GM23338 (cell line): Measurements from ENCODE around the gene SYNE2. TPM values are rescaled to one million over a fixed set of nuclear protein-coding genes. Genes with fewer than 3 reads are reported as not detected.

Experiments
- ATAC-seq: fragments of 200-7000 bp; cut with Tn5 transposase; 3 replicates; pipeline ENCODE4 v1.9.1; 2020
- DNase-seq: peaks from one replicate; pipeline ENCODE4 v3.0.0-alpha.2; 2015; ENCODE audit warnings: low spot score
- H2AFZ ChIP-seq: fragments of 200-600 bp; sonication (generic); 2 replicates; pipeline ENCODE4 v1.8.0; 2016; ENCODE audit warnings: antibody characterized with exemption, mild to moderate bottlenecking, moderate library complexity
- H3F3A ChIP-seq: fragments of 200-600 bp; sonication (generic); replicated peaks from 2 replicates; pipeline ENCODE4 v1.8.0; 2017; ENCODE audit warnings: antibody characterized with exemption, mixed run types, low read depth
- H3K27ac ChIP-seq: fragments of 200-600 bp; sonication (generic); 2 replicates; pipeline ENCODE4 v1.6.1; 2016; ENCODE audit warnings: low read depth
- H3K27me3 ChIP-seq: fragments of 200-600 bp; sonication (generic); 2 replicates; pipeline ENCODE4 v1.8.0; 2016; ENCODE audit warnings: mild to moderate bottlenecking, mixed run types, moderate library complexity; ENCODE audit not compliant: insufficient read depth
- H3K36me3 ChIP-seq: fragments of 200-600 bp; sonication (generic); 2 replicates; pipeline ENCODE4 v1.8.0; 2016; ENCODE audit warnings: mild to moderate bottlenecking; ENCODE audit not compliant: insufficient read depth
- H3K4me1 ChIP-seq: fragments of 200-600 bp; sonication (generic); 2 replicates; pipeline ENCODE4 v1.8.0; 2016; ENCODE audit warnings: mild to moderate bottlenecking, moderate library complexity; ENCODE audit not compliant: insufficient read depth
- H3K4me2 ChIP-seq: fragments of 200-600 bp; sonication (generic); 2 replicates; pipeline ENCODE4 v1.7.1; 2017; ENCODE audit warnings: mixed run types
- H3K4me3 ChIP-seq: fragments of 200-600 bp; sonication (generic); 2 replicates; pipeline ENCODE4 v1.6.1; 2016; ENCODE audit warnings: mixed run types
- H3K79me2 ChIP-seq: fragments of 200-600 bp; sonication (generic); replicated peaks from 2 replicates; pipeline ENCODE4 v1.8.0; 2017; ENCODE audit warnings: mild to moderate bottlenecking; ENCODE audit not compliant: insufficient read depth
- H3K9me2 ChIP-seq: fragments of 200-600 bp; sonication (generic); 2 replicates; pipeline ENCODE4 v1.8.0; 2017; ENCODE audit not compliant: insufficient read depth
- H4K20me1 ChIP-seq: fragments of 200-600 bp; sonication (generic); replicated peaks from 2 replicates; pipeline ENCODE4 v1.8.0; 2017; ENCODE audit warnings: mild to moderate bottlenecking; ENCODE audit not compliant: insufficient read depth
- H3K27ac Mint-ChIP-seq: 2 replicates; pipeline ENCODE4 v1.8.0; 2020; ENCODE audit warnings: inconsistent platforms, mild to moderate bottlenecking, moderate library complexity, mixed read lengths
- H3K27me3 Mint-ChIP-seq: 3 replicates; pipeline ENCODE4 v1.8.0; 2022; ENCODE audit warnings: low read depth, mild to moderate bottlenecking, moderate library complexity, mixed read lengths, inconsistent platforms; ENCODE audit not compliant: insufficient read depth, poor library complexity
- H3K36me3 Mint-ChIP-seq: 3 replicates; pipeline ENCODE4 v1.8.0; 2021; ENCODE audit warnings: low read depth, mild to moderate bottlenecking, inconsistent platforms, moderate library complexity, mixed read lengths
- H3K4me1 Mint-ChIP-seq: 3 replicates; pipeline ENCODE4 v1.8.0; 2020; ENCODE audit warnings: mild to moderate bottlenecking, inconsistent platforms, mixed read lengths
- H3K4me3 Mint-ChIP-seq: 3 replicates; pipeline ENCODE4 v1.8.0; 2021; ENCODE audit warnings: moderate library complexity, mild to moderate bottlenecking, inconsistent platforms, mixed read lengths
- H3K9me3 Mint-ChIP-seq: 3 replicates; pipeline ENCODE4 v1.8.0; 2020; ENCODE audit warnings: moderate library complexity, mild to moderate bottlenecking, inconsistent platforms, mixed read lengths
- CREB1 ChIP-seq: fragments of 250-450 bp; sonication (Bioruptor Pico); IDR thresholded peaks from 2 replicates; pipeline ENCODE4 v1.5.0; 2020; ENCODE audit warnings: low read depth, mild to moderate bottlenecking, moderate library complexity
- CTCF ChIP-seq, 2 experiments: fragments of 200-600 bp in 1 of 2; sonication (generic) in 1 of 2; conservative IDR thresholded peaks; 2 replicates each; pipeline versions ENCODE4 v1.5.1 to v1.6.1; 2016 to 2017; ENCODE audit warnings: antibody characterized with exemption in 2 of 2, low read depth in 2 of 2, mild to moderate bottlenecking in 2 of 2, moderate library complexity in 1 of 2
- ETS1 ChIP-seq: IDR thresholded peaks from 2 replicates; pipeline ENCODE4 v1.6.1; 2016; ENCODE audit warnings: antibody characterized with exemption
- EZH2 ChIP-seq: fragments of 200-600 bp; sonication (generic); IDR thresholded peaks from one replicate; pipeline ENCODE4 v1.8.0; 2017; ENCODE audit warnings: antibody characterized with exemption, mild to moderate bottlenecking, low read depth; ENCODE audit not compliant: unreplicated experiment
- EZH2phosphoT487 ChIP-seq: fragments of 200-600 bp; sonication (generic); IDR thresholded peaks from one replicate; pipeline ENCODE4 v1.8.1; 2018; ENCODE audit warnings: antibody characterized with exemption; ENCODE audit not compliant: unreplicated experiment
- JUNB ChIP-seq: IDR thresholded peaks from one replicate; pipeline ENCODE4 v1.6.1; 2016; ENCODE audit warnings: antibody characterized with exemption; ENCODE audit not compliant: unreplicated experiment
- POLR2AphosphoS5 ChIP-seq: IDR thresholded peaks from 2 replicates; pipeline ENCODE4 v1.6.1; 2016; ENCODE audit warnings: antibody characterized with exemption, low read depth
- REST ChIP-seq: IDR thresholded peaks from one replicate; pipeline ENCODE4 v1.6.1; 2018; ENCODE audit warnings: antibody characterized with exemption; ENCODE audit not compliant: unreplicated experiment
- ZNF114 ChIP-seq: fragments of 250-450 bp; sonication (Bioruptor Pico); IDR thresholded peaks from 2 replicates; pipeline ENCODE4 v1.5.0; 2020; ENCODE audit warnings: mild to moderate bottlenecking, moderate library complexity
- polyA plus RNA-seq: library from polyadenylated mRNA; unstranded; fragments of >200 nt; fragmentation: Nextera tagmentation; extraction: Ambion mirVana; gene quantifications from 2 replicates; pipeline ENCODE4 v1.2.1, GENCODE V29; 2016
- total RNA-seq: library from RNA; depleted of rRNA; stranded (reverse); fragments of >200 nt; shearing (Covaris generic); gene quantifications from 2 replicates; pipeline ENCODE4 v1.2.3, GENCODE V29; 2014

The SYNE2 gene
- total and polyA plus RNA-seq, 2 experiments from 2014 or later, result 34.3 to 86.5 TPM

- Histone ChIP-seq H3K36me3 (no peaks in the 10 kb centered on the region), H3K4me2 (no peak overlapping the region), H3F3A (no peaks in the 10 kb centered on the region), H3K4me3 (no peak overlapping the region), H3K27ac (no peak overlapping the region), H3K27me3 (no peaks in the 10 kb centered on the region), H2AFZ (no peak overlapping the region), H3K4me1 (peaks cover 13% of the 10 kb centered on the region), H3K9me2 (no peaks in the 10 kb centered on the region), H3K79me2 (peaks cover 73% of the 10 kb centered on the region), H4K20me1 (peaks cover 5% of the 10 kb centered on the region; the same call in 1 of the 2 replicates)
- ATAC-seq, result no peak
- Mint-ChIP-seq H3K27me3 (peaks cover 3% of the 10 kb centered on the region), H3K4me3 (no peak overlapping the region), H3K4me1 (peaks cover 19% of the 10 kb centered on the region), H3K36me3 (no peaks in the 10 kb centered on the region; the same call in 2 of the 3 replicates), H3K27ac (no peak overlapping the region), H3K9me3 (no peaks in the 10 kb centered on the region)
- DNase-seq, result no peak
- no peak for TF ChIP-seq CREB1
- TF ChIP-seq JUNB, result no peak
- TF ChIP-seq EZH2, result no peak
These were observed 26.0 kb downstream of the SYNE2 start for GRCh38 chr14:63878792-63879191.

GRCh38 chr14:63881926-63882325 lies 29.1 kb downstream of the SYNE2 start:
- peaks cover 6% of the 10 kb centered on the region; the same call in 2 of the 3 replicates for H3K4me1 Mint-ChIP-seq
- Histone ChIP-seq H3K9me2 (no peaks in the 10 kb centered on the region), H3K4me3 (no peak overlapping the region), H3F3A (no peaks in the 10 kb centered on the region), H3K36me3 (no peaks in the 10 kb centered on the region), H3K4me1 (peaks cover 4% of the 10 kb centered on the region; the same call in 1 of the 2 replicates), H3K4me2 (no peak overlapping the region), H4K20me1 (peaks cover 3% of the 10 kb centered on the region; the same call in 1 of the 2 replicates), H3K79me2 (peaks cover 63% of the 10 kb centered on the region), H3K27ac (no peak overlapping the region), H2AFZ (no peak overlapping the region), H3K27me3 (no peaks in the 10 kb centered on the region)
- ATAC-seq, result no peak
- no peaks in the 10 kb centered on the region for H3K27me3 Mint-ChIP-seq
- TF ChIP-seq ZNF114 (CRISPR knock-in tag), result no peak
- no peak for TF ChIP-seq CTCF (conservative IDR thresholded peaks at IDR 0.05; ENCODE audit: low read depth in 2 of 2)
- no peak for TF ChIP-seq ETS1
- no peak for TF ChIP-seq POLR2AphosphoS5
- no peak for TF ChIP-seq JUNB
- TF ChIP-seq REST, result no peak
- no peak for TF ChIP-seq EZH2phosphoT487
- DNase-seq, result no peak
- H3K36me3 Mint-ChIP-seq, result no peaks in the 10 kb centered on the region; the same call in 2 of the 3 replicates
- no peaks in the 10 kb centered on the region for H3K9me3 Mint-ChIP-seq
- no peak overlapping the region for H3K27ac Mint-ChIP-seq
- no peak overlapping the region for H3K4me3 Mint-ChIP-seq
